22Rv1 (cell line): ENCODE data around the gene CRKL.

Experiments
- H3K27ac ChIP-seq: fragments of 450-650 bp; 2 replicates; pipeline ENCODE4 v1.5.1; 2017
- CTCF ChIP-seq: fragments of 450-650 bp; IDR thresholded peaks from 2 replicates; pipeline ENCODE4 v1.5.1; 2017; ENCODE audit warnings: mild to moderate bottlenecking
- ZFX ChIP-seq: fragments of 450-650 bp; IDR thresholded peaks from 2 replicates; pipeline ENCODE4 v1.6.1; 2017; ENCODE audit warnings: antibody characterized with exemption, borderline replicate concordance

CRKL gene

GRCh38 chr22:20881231-20881630 is 36.0 kb upstream of the CRKL start:
- TF ChIP-seq ZFX = no peak
- no peak for TF ChIP-seq CTCF
- H3K27ac ChIP-seq = no peak overlapping the region

GRCh38 chr22:20881869-20882815 is 35.1 kb upstream of the CRKL start:
- no peak for TF ChIP-seq CTCF
- no peak for TF ChIP-seq ZFX
- no peak overlapping the region for H3K27ac ChIP-seq

GRCh38 chr22:20882855-20883254 is 34.4 kb upstream of the CRKL start:
- TF ChIP-seq ZFX = no peak
- no peak for TF ChIP-seq CTCF
- H3K27ac ChIP-seq = no peak overlapping the region

- no peak for TF ChIP-seq CTCF
- TF ChIP-seq ZFX = no peak
- H3K27ac ChIP-seq = peak overlapping the region; percentile 74; the same call in 1 of the 2 replicates
Measured at GRCh38 chr22:20884454-20884853, 32.8 kb upstream of the CRKL start.

GRCh38 chr22:20885017-20885556 is 32.1 kb upstream of the CRKL start:
- TF ChIP-seq ZFX (no peak), CTCF (no peak)
- peak overlapping the region; percentile 74 for H3K27ac ChIP-seq

- peak; percentile 96 for TF ChIP-seq CTCF
- no peak for TF ChIP-seq ZFX
- peak overlapping the region; percentile 74 for H3K27ac ChIP-seq
Measured at GRCh38 chr22:20885557-20886323, 31.5 kb upstream of the CRKL start.
